Activated CD8-positive, alpha-beta memory T cell treated with anti-CD3 and anti-CD28 coated beads for 1 hour (primary cell): ENCODE measurements around the gene RBFOX1.

Experiments
- DNase-seq, 2 donors: peaks; one replicate each; pipeline ENCODE4 v3.0.0-alpha.2; 2020; ENCODE audit warnings: low read depth in 1 of 2; ENCODE audit errors: extremely low read depth in 1 of 2

The RBFOX1 gene

GRCh38 chr16:7745276-7745675 lies 412.6 kb downstream of the RBFOX1 start:
- no peak for DNase-seq

GRCh38 chr16:7746941-7747340 lies 414.3 kb downstream of the RBFOX1 start:
- no peak for DNase-seq

DNA sequence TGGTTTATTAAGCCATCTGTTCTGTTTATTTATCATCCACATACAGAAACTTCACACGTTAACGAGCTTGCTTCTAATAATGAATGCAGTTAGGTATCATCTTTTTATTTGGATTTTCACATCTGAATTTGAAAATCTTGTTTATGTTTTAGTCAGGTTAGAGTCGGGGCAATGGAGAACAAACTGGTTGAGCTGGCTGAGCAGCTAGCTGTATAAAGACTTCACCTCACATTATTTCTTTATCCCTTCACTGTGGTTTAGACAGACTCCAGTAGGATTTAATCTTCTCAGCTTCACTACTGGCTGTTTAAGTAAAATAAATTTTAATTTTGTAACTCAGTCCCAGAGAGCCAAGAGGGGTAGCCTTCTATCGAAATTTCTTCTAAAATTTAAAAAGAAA lies 415.9 kb downstream of the RBFOX1 start:
- no peak for DNase-seq

- no peak for DNase-seq
Observed at GRCh38 chr16:7755347-7755882, 422.8 kb downstream of the RBFOX1 start.
